Measurements from ENCODE around the gene AIDA.

AIDA gene

DNA sequence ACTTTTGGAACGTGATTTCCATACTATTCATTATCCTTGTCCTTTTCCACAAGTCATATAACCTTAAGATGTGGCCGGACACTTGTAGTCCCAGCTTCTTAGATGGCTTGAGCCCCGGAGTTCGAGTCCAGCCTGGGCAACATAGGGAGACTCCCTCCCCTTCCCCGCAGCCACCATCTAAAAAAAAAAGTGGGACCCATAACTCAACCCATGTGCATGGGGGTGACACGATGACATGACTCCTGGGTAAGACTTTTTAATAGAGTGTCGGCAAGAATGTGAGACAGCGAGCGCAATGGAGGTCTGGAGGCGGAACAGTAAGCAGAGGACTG is 68.7 kb downstream of the AIDA start:
- FAIRE-seq, result no peak

DNA sequence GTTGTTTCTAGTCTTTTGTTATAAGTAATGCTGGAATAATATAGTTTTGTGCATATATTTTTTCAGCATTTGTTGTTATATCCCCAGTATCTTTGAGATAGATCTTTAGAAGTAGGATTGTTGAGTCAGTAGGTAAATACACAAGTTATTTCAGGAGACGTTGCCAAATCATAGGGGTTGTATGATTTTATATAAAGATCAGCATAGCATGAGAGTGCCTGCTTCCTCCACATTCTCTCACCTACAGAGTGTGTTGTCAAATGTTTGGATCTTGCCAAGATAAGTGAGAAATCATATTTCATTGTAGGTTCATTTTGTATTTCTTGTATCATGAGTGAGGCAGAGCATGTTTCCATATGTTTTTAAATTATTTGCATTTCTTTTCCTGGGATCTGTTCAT is 69.8 kb downstream of the AIDA start:
- no peak for FAIRE-seq

DNA sequence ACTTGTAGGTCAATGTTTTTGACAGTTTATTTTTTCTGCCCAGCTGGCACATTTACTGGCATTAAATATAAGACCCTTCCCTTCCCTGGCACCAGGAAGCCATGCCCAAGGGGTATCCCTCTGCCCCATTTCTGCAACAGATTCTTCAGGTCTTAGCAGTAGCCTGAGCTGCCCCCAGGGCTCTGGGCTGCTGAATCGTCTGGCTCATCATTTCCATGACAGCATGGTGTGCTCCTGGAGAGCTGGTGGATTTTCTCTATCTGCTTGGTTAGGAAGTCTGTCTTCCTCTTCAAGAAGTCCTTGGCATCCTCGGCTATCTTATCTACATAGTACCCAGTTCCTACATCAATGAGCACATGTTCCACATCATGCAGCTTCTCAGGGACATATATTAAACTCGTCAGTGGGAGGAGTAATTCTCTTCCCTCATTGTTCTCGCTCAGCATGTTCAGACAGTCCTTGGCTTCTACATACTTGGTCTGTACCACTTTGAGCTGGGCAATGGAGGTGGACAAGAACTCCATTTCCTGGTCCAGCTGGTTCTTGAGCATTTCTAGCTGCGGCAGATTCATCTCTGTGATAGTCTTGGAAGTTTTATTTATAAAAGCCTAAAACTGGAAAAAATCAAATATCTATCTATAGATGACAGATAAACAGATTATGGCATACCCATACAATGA is 70.9 kb downstream of the AIDA start:
- FAIRE-seq, result no peak

DNA sequence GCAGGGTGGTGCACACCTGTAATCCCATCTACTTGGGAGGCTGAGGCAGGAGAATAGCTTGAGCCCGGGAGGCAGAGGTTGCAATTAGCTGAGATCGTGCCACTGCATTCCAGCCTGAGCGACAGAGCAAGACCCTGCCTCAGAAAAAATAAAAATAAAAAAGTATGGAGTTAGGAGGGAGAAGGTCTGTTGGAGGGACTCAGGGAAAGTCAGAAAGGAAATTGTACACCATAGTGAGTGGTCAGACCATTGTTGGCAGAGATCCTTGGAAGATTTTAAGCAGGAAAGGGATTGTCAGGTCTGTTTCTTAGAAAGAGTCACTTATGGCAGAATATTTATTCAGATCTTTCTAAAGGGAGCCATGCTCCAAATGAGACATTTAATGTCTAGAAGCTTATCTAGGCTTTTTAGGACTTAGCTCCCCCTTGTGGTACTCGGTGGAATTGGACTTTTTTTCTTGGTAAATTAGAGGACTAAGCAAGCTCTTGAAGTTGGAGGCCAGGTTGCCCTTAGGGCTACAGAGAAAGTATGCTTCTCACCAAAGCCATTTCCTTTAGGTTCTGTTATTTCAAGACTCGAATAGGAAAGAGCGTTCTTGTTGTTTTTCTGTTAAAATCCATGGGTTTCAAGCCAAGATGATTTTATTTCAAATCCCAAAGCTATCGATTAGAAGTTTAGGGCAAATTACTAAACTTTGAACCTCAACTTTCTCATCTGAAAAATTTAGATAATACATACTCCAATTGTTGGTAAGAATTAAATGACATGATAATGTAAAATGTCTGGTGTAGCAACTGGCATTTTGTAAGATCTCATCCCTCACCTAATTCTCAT is 77.9 kb downstream of the AIDA start:
- peak; percentile 79 for FAIRE-seq

DNA sequence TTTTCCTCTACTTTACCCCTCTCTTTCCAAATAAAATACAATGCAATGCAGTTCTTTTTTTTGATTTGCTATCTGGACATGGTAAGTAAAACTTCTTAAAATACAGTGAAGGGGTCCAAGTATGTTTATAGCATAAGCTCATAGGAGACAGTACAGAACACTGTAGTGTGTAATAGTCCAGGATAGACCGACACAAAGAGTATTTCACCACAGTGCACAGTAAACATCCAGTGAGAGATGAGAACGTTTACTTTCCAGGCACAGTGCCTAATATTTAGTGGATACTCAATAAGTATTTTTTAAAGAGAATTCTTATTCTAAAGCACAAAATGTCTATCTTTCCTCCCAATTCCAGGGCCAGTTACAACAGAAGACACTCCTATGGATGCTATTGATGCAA is 79.5 kb downstream of the AIDA start:
- FAIRE-seq, result no peak

DNA sequence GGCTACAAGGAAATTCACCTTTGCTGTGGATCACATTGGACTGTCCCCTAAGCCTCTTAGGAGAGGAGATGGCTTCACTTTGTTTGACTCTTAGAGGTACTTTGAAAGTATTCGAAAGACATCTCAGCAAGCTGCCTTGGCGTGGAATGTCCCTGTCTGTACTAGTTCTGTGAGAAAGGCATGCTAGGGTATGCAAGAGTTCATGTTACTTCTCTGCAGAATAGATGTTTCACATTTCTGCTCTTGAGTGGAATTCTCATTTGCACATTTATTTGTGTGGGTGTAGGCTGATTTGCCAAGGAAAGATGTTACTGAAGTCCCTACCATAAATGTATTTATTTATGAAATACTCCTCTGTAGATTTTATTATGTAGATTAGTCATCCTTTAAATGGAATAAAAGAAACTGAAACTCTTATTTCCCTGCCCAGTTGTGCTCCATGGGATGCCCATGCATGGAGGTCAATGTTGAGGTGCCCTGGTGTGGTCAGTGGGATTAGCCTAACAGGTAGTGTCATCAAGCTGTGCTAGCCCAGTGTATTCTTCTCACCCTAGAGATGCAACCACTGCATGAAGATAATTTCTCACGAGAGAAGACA is 80.6 kb downstream of the AIDA start:
- no peak for FAIRE-seq

DNA sequence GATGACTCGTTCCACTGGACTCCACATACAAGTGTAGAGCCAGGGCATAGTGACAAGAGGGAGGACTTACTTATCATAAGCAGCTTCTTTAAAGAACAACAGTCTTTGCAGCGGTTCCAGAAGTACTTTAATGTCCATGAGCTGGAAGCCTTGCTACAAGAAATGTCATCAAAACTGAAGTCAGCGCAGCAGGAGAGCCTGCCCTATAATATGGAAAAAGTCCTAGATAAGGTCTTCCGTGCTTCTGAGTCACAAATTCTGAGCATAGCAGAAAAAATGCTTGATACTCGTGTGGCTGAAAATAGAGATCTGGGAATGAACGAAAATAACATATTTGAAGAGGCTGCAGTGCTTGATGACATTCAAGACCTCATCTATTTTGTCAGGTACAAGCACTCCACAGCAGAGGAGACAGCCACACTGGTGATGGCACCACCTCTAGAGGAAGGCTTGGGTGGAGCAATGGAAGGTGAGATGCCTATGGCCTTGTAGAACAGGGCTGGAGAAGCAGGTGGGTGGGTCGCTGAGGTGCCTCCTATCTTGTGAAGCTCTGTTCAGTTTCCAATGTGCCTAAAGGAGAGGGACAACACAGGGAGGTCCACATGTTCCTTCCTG is 82.3 kb downstream of the AIDA start:
- FAIRE-seq, result no peak

DNA sequence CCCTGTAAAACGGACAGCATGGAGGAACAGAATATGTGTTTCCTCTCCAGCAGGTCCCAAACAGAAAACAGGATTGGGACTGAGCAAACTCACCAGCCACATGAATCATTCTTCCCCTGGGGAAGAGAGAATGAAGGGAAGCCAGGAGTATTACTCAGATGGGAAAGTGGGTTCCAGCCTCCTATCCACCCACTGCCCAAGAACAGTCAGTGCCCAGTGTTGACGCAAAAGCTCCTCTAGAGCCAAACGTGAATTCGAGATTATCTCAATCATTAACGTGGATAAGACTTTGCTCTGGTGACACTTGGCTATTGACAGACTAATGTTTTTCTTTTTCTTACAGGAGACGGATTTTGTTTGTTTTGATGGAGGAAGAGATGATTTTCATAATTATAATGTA is 85.1 kb downstream of the AIDA start:
- FAIRE-seq, result no peak

DNA sequence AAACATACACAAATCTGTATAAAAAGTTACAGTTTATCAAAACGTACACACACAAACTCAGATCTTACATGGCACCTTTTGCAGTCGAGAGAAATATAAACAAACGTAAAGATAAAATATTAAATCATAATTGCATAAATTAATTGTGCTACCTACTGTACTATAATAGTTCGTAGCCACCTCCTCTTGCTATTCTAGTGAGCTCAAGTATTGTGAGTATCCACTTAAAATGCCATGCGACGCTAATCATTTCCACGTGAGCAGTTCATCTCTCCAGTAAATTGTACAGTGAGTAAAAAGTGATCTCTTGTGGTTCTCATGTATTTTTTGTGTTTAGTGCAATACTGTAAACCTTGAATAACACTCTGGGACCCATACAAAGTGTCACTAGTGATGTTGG is 88.1 kb downstream of the AIDA start:
- FAIRE-seq, result no peak

DNA sequence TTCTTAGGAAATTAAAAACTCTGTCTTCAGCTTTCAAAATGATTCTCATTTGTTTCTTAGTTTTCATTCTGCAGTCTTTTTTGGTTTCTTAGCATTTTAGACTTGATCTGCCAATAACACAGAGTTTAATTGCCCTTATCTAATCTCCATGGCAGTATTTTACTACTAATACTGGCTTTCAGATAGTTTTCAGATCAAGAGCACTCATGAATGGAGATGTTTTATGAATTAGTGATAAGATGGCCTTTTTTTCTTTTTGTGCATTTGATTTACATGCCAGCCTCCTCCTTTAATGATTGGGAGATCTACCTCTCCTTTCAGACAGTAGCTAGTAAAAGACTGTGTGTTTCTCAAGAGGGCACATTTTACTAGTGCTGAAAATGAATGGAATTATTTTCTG is 88.8 kb downstream of the AIDA start:
- FAIRE-seq, result no peak

DNA sequence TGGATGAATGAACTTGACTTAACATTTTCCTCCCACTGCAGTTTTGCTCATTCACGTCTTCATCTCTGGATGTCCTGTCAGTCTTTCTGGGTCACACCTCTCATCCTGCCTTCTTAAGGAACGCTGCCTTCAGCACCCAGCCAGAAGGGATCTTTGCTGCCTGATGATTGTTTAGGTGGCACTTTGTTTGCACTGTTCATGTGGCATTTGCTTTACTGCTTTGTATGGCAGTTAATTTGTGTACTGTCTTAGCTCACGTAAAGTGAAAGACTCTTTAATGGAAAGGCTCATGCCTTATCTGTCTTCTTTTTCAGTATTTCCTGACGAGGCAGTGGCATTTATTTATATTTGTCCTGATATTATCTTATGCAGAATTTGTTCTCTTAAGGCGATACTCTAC is 89.5 kb downstream of the AIDA start:
- FAIRE-seq, result no peak

DNA sequence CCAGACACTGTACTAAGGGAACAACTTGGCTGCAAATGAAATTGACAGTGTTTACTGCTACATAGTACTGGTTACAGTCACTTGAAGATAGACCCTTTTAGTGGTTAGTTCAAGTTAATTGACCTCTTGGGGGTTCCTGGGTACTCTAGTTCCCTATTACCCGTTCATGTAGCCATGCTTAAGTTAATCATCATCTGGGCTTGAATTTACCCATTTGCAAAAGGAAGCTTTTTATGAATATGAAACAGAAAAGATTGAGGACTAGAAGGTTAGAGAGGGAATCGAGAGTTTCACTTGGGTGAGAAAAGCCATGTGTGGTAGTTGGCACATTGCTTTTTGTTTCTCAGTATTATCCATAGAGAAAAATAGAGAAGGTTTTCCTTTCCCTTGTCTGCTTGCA is 91.7 kb downstream of the AIDA start:
- FAIRE-seq, result no peak

DNA sequence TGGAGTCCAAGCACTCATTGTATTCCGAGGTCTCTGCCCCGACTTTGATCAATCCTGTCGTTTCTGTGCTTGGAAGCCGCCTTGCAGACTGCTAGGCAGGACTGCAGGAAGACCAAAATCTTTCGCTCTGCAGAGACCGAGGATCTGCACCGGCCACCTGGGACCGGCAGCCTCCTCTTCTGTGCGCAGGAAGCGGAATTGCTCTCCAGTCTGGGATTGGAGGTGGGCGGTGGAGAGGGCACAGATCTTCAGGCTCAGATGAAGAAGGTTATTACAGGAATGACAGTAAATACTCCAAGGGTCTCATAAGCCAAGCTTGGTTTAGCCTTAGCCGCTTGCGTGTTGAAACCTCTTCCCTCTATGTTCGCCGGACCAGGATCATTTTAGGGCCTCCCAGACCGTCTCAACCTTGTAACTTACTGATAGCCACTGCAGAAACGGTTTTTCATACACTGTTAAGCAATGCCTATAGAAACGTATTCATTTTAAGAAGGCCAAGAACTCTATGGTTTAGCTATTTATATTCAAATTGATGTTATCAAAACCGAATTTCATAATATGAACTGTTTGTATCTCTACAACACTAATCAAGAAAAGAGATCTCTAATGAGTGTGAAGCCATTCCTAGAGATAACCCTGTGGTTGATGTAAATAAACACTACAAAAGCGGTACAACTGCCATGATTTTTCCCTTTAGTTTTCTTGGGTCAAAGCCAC is 93.3 kb downstream of the AIDA start:
- FAIRE-seq, result no peak
